Upper lobe of left lung (tissue), 4 donors: ENCODE measurements around the gene CEP78.

Experiments used
- CTCF ChIP-seq, 6 experiments: fragments of 450-650 bp in 4 of 6; fragments of 200-600 bp in 2 of 6; sonication (generic) in 2 of 6; IDR thresholded peaks; one replicate each; pipeline ENCODE4 v1.5.1; 2016 to 2019; ENCODE audit warnings: antibody characterized with exemption in 6 of 6
- EP300 ChIP-seq, 4 donors: sonication (generic); formaldehyde crosslinking; IDR thresholded peaks; one replicate each; pipeline ENCODE4 v1.5.1; 2017; ENCODE audit warnings: antibody characterized with exemption in 4 of 4, control low read depth in 2 of 4
- POLR2A ChIP-seq, 4 donors: fragments of 450-650 bp; IDR thresholded peaks; one replicate each; pipeline ENCODE4 v1.5.1; 2016 to 2017; ENCODE audit warnings: antibody characterized with exemption in 4 of 4, mild to moderate bottlenecking in 2 of 4
- POLR2AphosphoS5 ChIP-seq, 2 donors: sonication (generic); formaldehyde crosslinking; IDR thresholded peaks; one replicate each; pipeline ENCODE4 v1.5.1; 2017; ENCODE audit warnings: antibody characterized with exemption in 2 of 2

- TF ChIP-seq POLR2AphosphoS5 (IDR thresholded peaks at IDR 0.05) (peak in 1 of 2 donors; percentile 68), CTCF (IDR thresholded peaks at IDR 0.05) (no peak), POLR2A (IDR thresholded peaks at IDR 0.05) (peak in 2 of 4 donors; percentile 21 to 79), EP300 (IDR thresholded peaks at IDR 0.05) (no peak)
Measured at GRCh38 chr9:78235762-78236550, at the start of gene CEP78.
